IMR-90 (cell line): ENCODE results near the gene NXN. TPM values are rescaled to one million over a fixed set of nuclear protein-coding genes. Genes with fewer than 3 reads are reported as not detected.

Experiments used
- ATAC-seq: fragments of 200-7000 bp; cut with Tn5 transposase; 2 replicates; pipeline ENCODE4 v1.9.1; 2020; ENCODE audit warnings: low read depth, mild to moderate bottlenecking, moderate library complexity
- BruUV-seq: library from RNA; stranded (reverse); fragments of 400-500 nt; replicated peaks from 2 replicates; lab custom pipeline; 2021; lab: Mats Ljungman, UMichigan
- CTCF ChIA-PET: fragments of 300-600 bp; formaldehyde crosslinking; extraction: SDS; loops from one replicate; lab custom pipeline; 2021; ENCODE audit warnings: antibody characterized with exemption; lab: Yijun Ruan, JAX
- POLR2A ChIA-PET: fragments of 300-600 bp; sonication (Branson Sonifier 250); formaldehyde crosslinking; loops from one replicate; lab custom pipeline; 2022; ENCODE audit warnings: antibody characterized with exemption; ENCODE audit not compliant: unreplicated experiment; lab: Charles Lee
- DNase-seq: peaks from one replicate; pipeline ENCODE4 v3.0.0; 2013
- H2AFZ ChIP-seq: replicated peaks from 2 replicates; pipeline ENCODE3; 2013; ENCODE audit warnings: low read length, mild to moderate bottlenecking; ENCODE audit not compliant: poor library complexity
- H2AK5ac ChIP-seq: 2 replicates; pipeline ENCODE4 v1.6.1; 2013; ENCODE audit warnings: low read depth, low read length, inconsistent platforms
- H2AK9ac ChIP-seq: replicated peaks from 2 replicates; pipeline ENCODE3; 2013; ENCODE audit warnings: mild to moderate bottlenecking, low read depth, low read length, moderate library complexity; ENCODE audit not compliant: poor library complexity
- H2BK120ac ChIP-seq: 2 replicates; pipeline ENCODE4 v1.6.1; 2013; ENCODE audit warnings: low read depth, low read length, inconsistent platforms
- H2BK15ac ChIP-seq: 3 replicates; pipeline ENCODE4 v1.6.1; 2013; ENCODE audit warnings: low read depth, low read length, inconsistent platforms
- H2BK20ac ChIP-seq: 2 replicates; pipeline ENCODE4 v1.6.1; 2013; ENCODE audit warnings: low read depth, mild to moderate bottlenecking, inconsistent platforms, low read length, moderate library complexity
- H2BK5ac ChIP-seq: 2 replicates; pipeline ENCODE4 v1.6.1; 2013; ENCODE audit warnings: mild to moderate bottlenecking, low read depth, low read length, inconsistent platforms; ENCODE audit not compliant: poor library complexity, severe bottlenecking
- H3K14ac ChIP-seq: replicated peaks from 2 replicates; pipeline ENCODE4 v1.6.1; 2013; ENCODE audit warnings: low read depth, low read length, inconsistent platforms
- H3K18ac ChIP-seq: 2 replicates; pipeline ENCODE4 v1.6.1; 2013; ENCODE audit warnings: low read depth, low read length, control low read depth
- H3K23ac ChIP-seq: 2 replicates; pipeline ENCODE4 v1.6.1; 2013; ENCODE audit warnings: low read depth, low read length, inconsistent platforms
- H3K27ac ChIP-seq: 2 replicates; pipeline ENCODE4 v1.5.1; 2013; ENCODE audit warnings: mild to moderate bottlenecking, control low read depth, low read length; ENCODE audit not compliant: insufficient read depth
- H3K27me3 ChIP-seq: 2 replicates; pipeline ENCODE4 v1.6.1; 2013; ENCODE audit warnings: low read length; ENCODE audit not compliant: control insufficient read depth, insufficient read depth
- H3K36me3 ChIP-seq: 2 replicates; pipeline ENCODE4 v1.6.1; 2013; ENCODE audit warnings: low read length, mixed read lengths; ENCODE audit not compliant: control insufficient read depth, insufficient read depth
- H3K4ac ChIP-seq: 2 replicates; pipeline ENCODE4 v1.6.1; 2013; ENCODE audit warnings: low read depth, low read length, inconsistent platforms
- H3K4me1 ChIP-seq: 2 replicates; pipeline ENCODE4 v1.6.1; 2013; ENCODE audit warnings: low read length, mixed read lengths; ENCODE audit not compliant: control insufficient read depth, insufficient read depth
- H3K4me2 ChIP-seq: 2 replicates; pipeline ENCODE4 v1.6.1; 2013; ENCODE audit warnings: low read depth, mild to moderate bottlenecking, control low read depth, low read length, moderate library complexity
- H3K4me3 ChIP-seq: 2 replicates; pipeline ENCODE4 v1.5.1; 2013; ENCODE audit warnings: low read depth, mild to moderate bottlenecking, control low read depth, low read length, moderate library complexity; ENCODE audit not compliant: insufficient read depth
- H3K56ac ChIP-seq: 2 replicates; pipeline ENCODE4 v1.6.1; 2013; ENCODE audit warnings: low read length, inconsistent platforms; ENCODE audit not compliant: insufficient read depth; ENCODE audit errors: extremely low read depth
- H3K79me1 ChIP-seq, 2 experiments: 2 replicates each; pipeline ENCODE4 v1.6.1; 2013; ENCODE audit warnings: low read length in 2 of 2, inconsistent platforms in 1 of 2, low read depth in 1 of 2
- H3K9ac ChIP-seq: 2 replicates; pipeline ENCODE4 v1.6.1; 2013; ENCODE audit warnings: low read depth, low read length, control low read depth
- H3K9me1 ChIP-seq: 2 replicates; pipeline ENCODE4 v1.6.1; 2013; ENCODE audit warnings: low read length, inconsistent platforms; ENCODE audit not compliant: insufficient read depth
- H3K9me3 ChIP-seq: 2 replicates; pipeline ENCODE4 v1.6.1; 2013; ENCODE audit warnings: low read length; ENCODE audit not compliant: control insufficient read depth, insufficient read depth
- H4K20me1 ChIP-seq: 2 replicates; pipeline ENCODE4 v1.6.1; 2013; ENCODE audit warnings: low read length, inconsistent platforms; ENCODE audit not compliant: insufficient read depth
- H4K5ac ChIP-seq: 2 replicates; pipeline ENCODE4 v1.6.1; 2013; ENCODE audit warnings: mild to moderate bottlenecking, low read depth, low read length, control low read depth
- H4K8ac ChIP-seq, 2 experiments: 2 replicates each; pipeline ENCODE4 v1.6.1; 2013; ENCODE audit warnings: low read depth in 2 of 2, low read length in 2 of 2, control low read depth in 1 of 2, inconsistent platforms in 1 of 2
- H4K91ac ChIP-seq: 2 replicates; pipeline ENCODE4 v1.6.1; 2013; ENCODE audit warnings: low read depth, low read length, inconsistent platforms; ENCODE audit not compliant: insufficient read depth
- BHLHE40 ChIP-seq: fragments of 150-350 bp; IDR thresholded peaks from 2 replicates; pipeline ENCODE4 v1.6.1; 2016; ENCODE audit warnings: mild to moderate bottlenecking, low read depth, low read length
- CEBPB ChIP-seq: IDR thresholded peaks from 2 replicates; pipeline ENCODE4 v1.6.1; 2012; ENCODE audit warnings: low read depth, low read length, improper control_type of control experiment
- CHD1 ChIP-seq: IDR thresholded peaks from 2 replicates; pipeline ENCODE4 v1.6.1; 2012; ENCODE audit warnings: low read depth, low read length, improper control_type of control experiment
- CTCF ChIP-seq: conservative IDR thresholded peaks from 2 replicates; pipeline ENCODE4 v1.5.1; 2012; ENCODE audit warnings: mild to moderate bottlenecking, low read depth, low read length, improper control_type of control experiment
- ELK1 ChIP-seq: fragments of 150-350 bp; IDR thresholded peaks from 2 replicates; pipeline ENCODE4 v1.6.1; 2016; ENCODE audit warnings: low read depth, mild to moderate bottlenecking, low read length, moderate library complexity, borderline replicate concordance
- FOS ChIP-seq: fragments of 150-350 bp; IDR thresholded peaks from 2 replicates; pipeline ENCODE4 v1.6.1; 2016; ENCODE audit warnings: low read depth, low read length
- MAFK ChIP-seq: IDR thresholded peaks from 2 replicates; pipeline ENCODE4 v1.6.1; 2012; ENCODE audit warnings: low read depth, low read length, improper control_type of control experiment
- MAZ ChIP-seq: IDR thresholded peaks from 2 replicates; pipeline ENCODE4 v1.6.1; 2012; ENCODE audit warnings: low read depth, mild to moderate bottlenecking, low read length, improper control_type of control experiment, moderate library complexity, borderline replicate concordance
- MXI1 ChIP-seq: IDR thresholded peaks from 2 replicates; pipeline ENCODE4 v1.6.1; 2012; ENCODE audit warnings: low read depth, mild to moderate bottlenecking, low read length, moderate library complexity, borderline replicate concordance
- NFE2L2 ChIP-seq: fragments of 150-350 bp; IDR thresholded peaks from 2 replicates; pipeline ENCODE4 v1.6.1; 2016; ENCODE audit warnings: low read depth, mild to moderate bottlenecking, low read length
- POLR2A ChIP-seq: IDR thresholded peaks from 2 replicates; pipeline ENCODE4 v1.6.1; 2012; ENCODE audit warnings: mild to moderate bottlenecking, low read depth, low read length
- RAD21 ChIP-seq: IDR thresholded peaks from 2 replicates; pipeline ENCODE4 v1.6.1; 2012; ENCODE audit warnings: low read length, improper control_type of control experiment
- RCOR1 ChIP-seq: IDR thresholded peaks from 2 replicates; pipeline ENCODE4 v1.6.1; 2012; ENCODE audit warnings: mild to moderate bottlenecking, low read length, improper control_type of control experiment; ENCODE audit not compliant: insufficient replicate concordance
- RFX5 ChIP-seq: IDR thresholded peaks from 2 replicates; pipeline ENCODE4 v1.8.0; 2012; ENCODE audit warnings: low read depth, mild to moderate bottlenecking, low read length, moderate library complexity
- SMC3 ChIP-seq: fragments of 150-350 bp; IDR thresholded peaks from 2 replicates; pipeline ENCODE4 v1.6.1; 2016; ENCODE audit warnings: low read depth, mild to moderate bottlenecking, antibody characterized with exemption, low read length, moderate library complexity
- USF2 ChIP-seq: fragments of 150-350 bp; IDR thresholded peaks from 2 replicates; pipeline ENCODE4 v1.6.1; 2017; ENCODE audit warnings: mild to moderate bottlenecking, antibody characterized with exemption, low read length, low read depth
- WGBS, 2 experiments: methylation state at CpG; one replicate each; pipeline versions ENCODE4 v1.1.5 to v1.1.7; 2013; ENCODE audit warnings: missing lambda C conversion rate in 2 of 2; ENCODE audit not compliant: insufficient read length in 1 of 2; ENCODE audit errors: extremely low coverage in 2 of 2; 5-methylcytosine and 5-hydroxymethylcytosine counted together
- dilution Hi-C: fragments of 300-500 bp; cut with HindIII; formaldehyde crosslinking; loops from one replicate; pipeline ENCODE4 v1.14.3; 2018; ENCODE audit warnings: low sequenced_read_pairs; ENCODE audit not compliant: unreplicated experiment
- in situ Hi-C: fragments of 300-500 bp; cut with MboI; formaldehyde crosslinking; loops from 3 replicates; pipeline ENCODE4 v1.14.3; 2019; ENCODE audit warnings: low sequenced_read_pairs, inconsistent platforms, mixed read lengths
- intact Hi-C: fragments of 100-400 bp; cut with micrococcal nuclease; formaldehyde crosslinking; loops from 2 replicates; pipeline ENCODE4 v1.10.0; 2022
- polyA plus RNA-seq, 3 experiments: library from polyadenylated mRNA; depleted of rRNA; stranded (reverse); fragments of >200 nt; gene quantifications; 2 replicates each; pipeline ENCODE4 v1.2.3, GENCODE V29; 2012; ENCODE audit warnings: low replicate concordance in 1 of 3
- total RNA-seq: library from RNA; depleted of rRNA; stranded (reverse); fragments of >200 nt; gene quantifications from 2 replicates; pipeline ENCODE4 v1.2.3, GENCODE V29; 2012

NXN gene
- total and polyA plus RNA-seq, 2 of the 4 experiments (the other 2 are of a cell fraction): 52.5 to 116 TPM

GRCh38 chr17:1011138-1011537 lies 31.6 kb upstream of the NXN start:
- POLR2A ChIA-PET: no interaction called here
- Histone ChIP-seq H2BK120ac (no peak overlapping the region), H3K4me1 (no peaks in the 10 kb centered on the region), H2AK5ac (no peak overlapping the region), H3K18ac (no peak overlapping the region), H3K36me3 (peaks cover 46% of the 10 kb centered on the region), H2BK20ac (no peak overlapping the region), H3K4ac (no peak overlapping the region), H3K4me3 (no peak overlapping the region), H4K8ac (no peak overlapping the region), H3K27me3 (no peaks in the 10 kb centered on the region), H3K27ac (no peak overlapping the region), H3K9me1 (no peaks in the 10 kb centered on the region), H4K5ac (no peak overlapping the region), H3K56ac (no peak overlapping the region), H2BK15ac (no peak overlapping the region), H3K23ac (no peak overlapping the region), H3K9ac (no peak overlapping the region), H3K9me3 (no peaks in the 10 kb centered on the region), H3K4me2 (no peak overlapping the region), H3K79me1 (no peaks in the 10 kb centered on the region; a peak in 1 of 4 replicates), H4K91ac (no peak overlapping the region), H2AFZ (no peak overlapping the region), H4K20me1 (peaks cover 6% of the 10 kb centered on the region; the same call in 1 of the 2 replicates), H2AK9ac (no peak overlapping the region), H3K14ac (no peak overlapping the region), H2BK5ac (no peak overlapping the region)
- no TSS peak for BruUV-seq
- no peak for DNase-seq
- dilution Hi-C loops (no loop called here), in situ Hi-C loops (no loop called here), intact Hi-C loops (no loop called here)
- WGBS, 2 experiments: 93% methylated on average over 5 of the region's 10 CpGs; no CpG with 5 or more reads in 1 of the 2 experiments
- TF ChIP-seq MXI1 (no peak), ELK1 (no peak), CTCF (no peak), RCOR1 (no peak), MAZ (no peak), NFE2L2 (no peak), RFX5 (no peak), CEBPB (no peak), SMC3 (no peak), FOS (no peak), POLR2A (no peak), CHD1 (no peak), RAD21 (no peak), MAFK (no peak), USF2 (no peak), BHLHE40 (no peak)
- no peak for ATAC-seq
- CTCF ChIA-PET: no interaction called here
